Measurements from ENCODE around the gene GPC6. TPM values are rescaled to one million over a fixed set of nuclear protein-coding genes. Genes with fewer than 3 reads are reported as not detected.

Gene GPC6
- total and polyA plus RNA-seq, 2 donors (not counting 1 experiment from before 2014, with no cell fraction given), result not detected

- H2AFZ ChIP-seq (ENCODE audit: insufficient read depth, low read depth, low read length, poor library complexity, severe bottlenecking), result no peak overlapping the region
- H3K27me3 ChIP-seq (replicated peaks in 1 of 4; ENCODE audit: control extremely low read depth in 1 of 4, control insufficient read depth in 3 of 4, insufficient read depth in 4 of 4, low read length in 3 of 4), result peaks cover 0 to 22% (median 8%) of the 10 kb centered on the region in 4 experiments
- H3K36me3 ChIP-seq (replicated peaks in 1 of 2; ENCODE audit: control extremely low read depth in 1 of 2, control insufficient read depth in 1 of 2, extremely low read depth in 1 of 2, insufficient read depth in 2 of 2, low read length in 1 of 2), result no peaks in the 10 kb centered on the region
- intact Hi-C loops (cut with micrococcal nuclease), result no loop called here
- Mint-ChIP-seq H3K9me3 (ENCODE audit: insufficient read depth) (peaks cover 2% of the 10 kb centered on the region), H3K27me3 (peaks cover 21% of the 10 kb centered on the region), H3K4me3 (no peak overlapping the region), H3K4me1 (no peaks in the 10 kb centered on the region), H3K27ac (no peak overlapping the region)
- H3K9ac ChIP-seq (ENCODE audit: low read length), result no peak overlapping the region
- ChIA-PET POLR2A (no interaction called here), CTCF (no interaction called here)
- no peaks in the 10 kb centered on the region for H4K20me1 ChIP-seq (ENCODE audit: control insufficient read depth, insufficient read depth, low read length, poor library complexity, severe bottlenecking)
- H3K4me3 ChIP-seq (ENCODE audit: control extremely low read depth in 1 of 5, extremely low read depth in 1 of 5, insufficient read depth in 1 of 5, low read depth in 2 of 5, low read length in 4 of 5), result no peak overlapping the region
- H3K4me2 ChIP-seq (replicated peaks; ENCODE audit: low read depth, low read length, poor library complexity, severe bottlenecking), result no peak overlapping the region
- H3K27ac ChIP-seq (ENCODE audit: low read length in 2 of 2), result no peak overlapping the region
- ATAC-seq (ENCODE audit: low read depth) (no peak), DNase-seq (no peak)
- no peaks in the 10 kb centered on the region for H3K4me1 ChIP-seq (ENCODE audit: control insufficient read depth in 2 of 2, insufficient read depth in 2 of 2, low read length in 2 of 2)
- WGBS (ENCODE audit: insufficient coverage), result 5% methylated on average over 62 of the region's 62 CpGs
- TF ChIP-seq EZH2 (IDR thresholded peaks at IDR 0.05; ENCODE audit: borderline replicate concordance, insufficient read depth, low read depth, low read length, poor library complexity, severe bottlenecking), result no peak
- H3K9me3 ChIP-seq (ENCODE audit: control extremely low read depth in 1 of 3, control insufficient read depth in 2 of 3, insufficient read depth in 1 of 3, low read length in 2 of 3), result peaks cover 0 to 15% (median 3%) of the 10 kb centered on the region in 3 donors
- no peaks in the 10 kb centered on the region for H3K79me2 ChIP-seq (ENCODE audit: control insufficient read depth, insufficient read depth, low read length)
Measured at GRCh38 chr13:93227878-93228642, 1.5 kb downstream of the GPC6 start.

GRCh38 chr13:93228643-93228937 lies 2.0 kb downstream of the GPC6 start:
- H3K9me3 ChIP-seq (ENCODE audit: control extremely low read depth in 1 of 3, control insufficient read depth in 2 of 3, insufficient read depth in 1 of 3, low read length in 2 of 3), result peaks cover 0 to 15% (median 3%) of the 10 kb centered on the region in 3 donors
- H2AFZ ChIP-seq (ENCODE audit: insufficient read depth, low read depth, low read length, poor library complexity, severe bottlenecking), result no peak overlapping the region
- H3K4me1 ChIP-seq (ENCODE audit: control insufficient read depth in 2 of 2, insufficient read depth in 2 of 2, low read length in 2 of 2), result no peaks in the 10 kb centered on the region
- H3K27me3 ChIP-seq (replicated peaks in 1 of 4; ENCODE audit: control extremely low read depth in 1 of 4, control insufficient read depth in 3 of 4, insufficient read depth in 4 of 4, low read length in 3 of 4), result peaks cover 0 to 22% (median 8%) of the 10 kb centered on the region in 4 experiments
- Mint-ChIP-seq H3K4me1 (no peaks in the 10 kb centered on the region), H3K27me3 (peaks cover 21% of the 10 kb centered on the region), H3K9me3 (ENCODE audit: insufficient read depth) (peaks cover 2% of the 10 kb centered on the region), H3K4me3 (no peak overlapping the region), H3K27ac (no peak overlapping the region)
- intact Hi-C loops (cut with micrococcal nuclease), result no loop called here
- H3K36me3 ChIP-seq (replicated peaks in 1 of 2; ENCODE audit: control extremely low read depth in 1 of 2, control insufficient read depth in 1 of 2, extremely low read depth in 1 of 2, insufficient read depth in 2 of 2, low read length in 1 of 2), result no peaks in the 10 kb centered on the region
- CTCF ChIA-PET, result interaction anchor here (0.6 kb wide), 1 partner anchor 162 kb away, joined by 3 read pairs; no protein-coding TSS in a partner anchor
- POLR2A ChIA-PET, result no interaction called here
- no peak overlapping the region for H3K27ac ChIP-seq (ENCODE audit: low read length in 2 of 2)
- H4K20me1 ChIP-seq (ENCODE audit: control insufficient read depth, insufficient read depth, low read length, poor library complexity, severe bottlenecking), result no peaks in the 10 kb centered on the region
- no peak overlapping the region for H3K9ac ChIP-seq (ENCODE audit: low read length)
- H3K4me3 ChIP-seq (ENCODE audit: control extremely low read depth in 1 of 5, extremely low read depth in 1 of 5, insufficient read depth in 1 of 5, low read depth in 2 of 5, low read length in 4 of 5), result no peak overlapping the region
- no peaks in the 10 kb centered on the region for H3K79me2 ChIP-seq (ENCODE audit: control insufficient read depth, insufficient read depth, low read length)
- ATAC-seq (ENCODE audit: low read depth) (no peak), DNase-seq (no peak)
- 0% methylated on average over 6 of the region's 9 CpGs for WGBS (ENCODE audit: insufficient coverage)
- H3K4me2 ChIP-seq (replicated peaks; ENCODE audit: low read depth, low read length, poor library complexity, severe bottlenecking), result no peak overlapping the region
- TF ChIP-seq, protein P1, sequence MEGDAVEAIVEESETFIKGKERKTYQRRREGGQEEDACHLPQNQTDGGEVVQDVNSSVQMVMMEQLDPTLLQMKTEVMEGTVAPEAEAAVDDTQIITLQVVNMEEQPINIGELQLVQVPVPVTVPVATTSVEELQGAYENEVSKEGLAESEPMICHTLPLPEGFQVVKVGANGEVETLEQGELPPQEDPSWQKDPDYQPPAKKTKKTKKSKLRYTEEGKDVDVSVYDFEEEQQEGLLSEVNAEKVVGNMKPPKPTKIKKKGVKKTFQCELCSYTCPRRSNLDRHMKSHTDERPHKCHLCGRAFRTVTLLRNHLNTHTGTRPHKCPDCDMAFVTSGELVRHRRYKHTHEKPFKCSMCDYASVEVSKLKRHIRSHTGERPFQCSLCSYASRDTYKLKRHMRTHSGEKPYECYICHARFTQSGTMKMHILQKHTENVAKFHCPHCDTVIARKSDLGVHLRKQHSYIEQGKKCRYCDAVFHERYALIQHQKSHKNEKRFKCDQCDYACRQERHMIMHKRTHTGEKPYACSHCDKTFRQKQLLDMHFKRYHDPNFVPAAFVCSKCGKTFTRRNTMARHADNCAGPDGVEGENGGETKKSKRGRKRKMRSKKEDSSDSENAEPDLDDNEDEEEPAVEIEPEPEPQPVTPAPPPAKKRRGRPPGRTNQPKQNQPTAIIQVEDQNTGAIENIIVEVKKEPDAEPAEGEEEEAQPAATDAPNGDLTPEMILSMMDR (IDR thresholded peaks at IDR 0.05), result no peak
- no peak for TF ChIP-seq EZH2 (IDR thresholded peaks at IDR 0.05; ENCODE audit: borderline replicate concordance, insufficient read depth, low read depth, low read length, poor library complexity, severe bottlenecking)

All from B cell (primary cell).